DND-41 (cell line): Measurements from ENCODE around the gene MESD.
A peak's percentile ranks its signal among the peaks of the same experiment; 100 is the strongest.

Experiments used
- ATAC-seq: fragments of 200-7000 bp; cut with Tn5 transposase; 3 replicates; pipeline ENCODE4 v1.9.1; 2021; ENCODE audit warnings: low read depth; ENCODE audit not compliant: insufficient read depth
- DNase-seq: peaks from one replicate; pipeline ENCODE4 v3.0.0-alpha.2; 2020
- H2AFZ ChIP-seq: 2 replicates; pipeline ENCODE4 v1.6.0; 2012; ENCODE audit warnings: low read depth, low read length
- H3K27ac ChIP-seq: 2 replicates; pipeline ENCODE4 v1.5.1; 2012; ENCODE audit warnings: low read length, inconsistent platforms
- H3K27me3 ChIP-seq: fragments of 200-600 bp; sonication (generic); 2 replicates; pipeline ENCODE4 v1.6.0; 2012; ENCODE audit warnings: low read length, mild to moderate bottlenecking, inconsistent platforms; ENCODE audit not compliant: insufficient read depth, poor library complexity
- H3K36me3 ChIP-seq: 2 replicates; pipeline ENCODE4 v1.5.1; 2012; ENCODE audit warnings: low read length, inconsistent platforms; ENCODE audit not compliant: insufficient read depth
- H3K4me1 ChIP-seq: 2 replicates; pipeline ENCODE4 v1.5.1; 2012; ENCODE audit warnings: mild to moderate bottlenecking, low read length; ENCODE audit not compliant: insufficient read depth
- H3K4me2 ChIP-seq: 2 replicates; pipeline ENCODE4 v1.6.0; 2012; ENCODE audit warnings: mild to moderate bottlenecking, moderate library complexity, low read length, inconsistent platforms; ENCODE audit not compliant: insufficient read depth
- H3K4me3 ChIP-seq, 2 experiments: fragments of 200-600 bp in 1 of 2; shearing (Covaris generic) in 1 of 2; 2 replicates each; pipeline ENCODE4 v1.5.1; 2012 to 2016; ENCODE audit warnings: inconsistent platforms in 2 of 2, low read length in 2 of 2, mild to moderate bottlenecking in 2 of 2, low read depth in 1 of 2, moderate library complexity in 1 of 2
- H3K79me2 ChIP-seq: 2 replicates; pipeline ENCODE4 v1.6.0; 2012; ENCODE audit warnings: low read length, inconsistent platforms; ENCODE audit not compliant: insufficient read depth
- H3K9ac ChIP-seq: 2 replicates; pipeline ENCODE4 v1.6.0; 2012; ENCODE audit warnings: low read depth, mild to moderate bottlenecking, inconsistent platforms, low read length, moderate library complexity
- H3K9me3 ChIP-seq: 2 replicates; pipeline ENCODE4 v1.5.1; 2012; ENCODE audit warnings: low read length, moderate library complexity, mild to moderate bottlenecking, inconsistent platforms; ENCODE audit not compliant: insufficient read depth, severe bottlenecking
- H4K20me1 ChIP-seq: 2 replicates; pipeline ENCODE4 v1.6.0; 2012; ENCODE audit warnings: low read length; ENCODE audit not compliant: insufficient read depth
- EZH2 ChIP-seq: IDR thresholded peaks from 3 replicates; pipeline ENCODE4 v1.6.1; 2012; ENCODE audit warnings: borderline replicate concordance, low read depth, mild to moderate bottlenecking, moderate library complexity, low read length, inconsistent platforms; ENCODE audit not compliant: severe bottlenecking
- TF ChIP-seq, protein P1 (sequence below): IDR thresholded peaks from 2 replicates; pipeline ENCODE4 v1.5.1; 2012; ENCODE audit warnings: borderline replicate concordance, low read length, moderate library complexity, mild to moderate bottlenecking; ENCODE audit not compliant: poor library complexity, severe bottlenecking; ENCODE audit errors: extremely low read depth

The MESD gene

DNA sequence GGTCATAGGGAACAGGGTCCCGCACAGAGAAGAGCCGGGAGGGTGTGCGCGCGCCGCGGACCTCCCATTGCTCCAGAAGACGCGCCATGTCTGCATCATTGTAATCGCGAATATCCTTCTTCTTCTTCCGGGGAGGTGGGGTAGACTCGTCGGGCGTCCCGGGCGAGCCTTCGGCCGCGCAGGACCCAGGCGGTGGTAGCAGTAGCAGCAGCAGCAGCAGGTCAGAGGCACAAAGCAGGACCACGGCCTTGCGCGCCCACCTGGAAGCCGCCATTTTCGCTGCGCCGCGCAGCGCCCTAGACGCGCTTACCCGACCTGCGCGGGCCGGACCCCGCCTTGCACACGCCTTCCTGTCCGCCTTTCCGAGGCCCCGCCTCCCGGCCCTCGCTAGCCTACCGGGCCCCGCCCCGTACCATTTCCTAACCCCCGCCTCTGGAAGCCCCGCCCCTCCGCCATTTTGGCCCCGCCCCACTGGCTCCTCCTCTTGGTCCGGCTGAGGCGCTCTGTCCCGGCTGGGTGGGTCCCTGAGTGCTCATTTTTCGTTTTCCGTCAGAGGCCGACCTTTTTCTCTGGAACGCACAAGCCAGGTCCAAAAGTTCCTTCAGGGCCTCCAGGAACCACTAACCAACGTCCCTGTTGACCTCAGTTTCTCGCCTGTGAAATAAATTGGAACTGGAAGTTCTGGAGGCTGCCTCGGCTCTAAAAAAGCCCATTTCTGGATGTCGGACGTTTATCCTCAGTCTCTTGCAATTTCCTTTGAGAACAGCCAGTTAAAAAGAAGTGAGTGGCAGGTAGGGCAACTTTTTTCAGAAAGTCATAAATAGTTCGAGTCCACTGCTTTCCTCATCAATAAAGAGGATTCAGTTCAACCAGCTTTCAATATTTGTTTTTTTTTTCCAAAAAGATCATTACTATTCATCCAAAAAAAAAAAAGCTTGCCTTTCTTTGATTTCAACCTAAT, at the start of gene MESD:
Gene MESD, minus strand, starts transcription at position 302 of the 961 bp plus-strand sequence. Its CDS starts 28 bp downstream, at position 274.
- peak; percentile 97 for ATAC-seq
- Histone ChIP-seq H3K79me2 (peaks cover 47% of the 10 kb centered on the region), H3K4me3 (peak within 1 kb of the TSS; percentile 98), H4K20me1 (peaks cover 20% of the 10 kb centered on the region; the same call in 1 of the 2 replicates), H3K27me3 (no peaks in the 10 kb centered on the region), H3K36me3 (peaks cover 8% of the 10 kb centered on the region; the same call in 1 of the 2 replicates), H3K9ac (peak within 1 kb of the TSS; percentile 86), H3K27ac (peak within 1 kb of the TSS; percentile 96), H2AFZ (peak within 1 kb of the TSS; percentile 95), H3K9me3 (no peaks in the 10 kb centered on the region), H3K4me2 (peak within 1 kb of the TSS; percentile 93), H3K4me1 (peaks cover 41% of the 10 kb centered on the region)
- TF ChIP-seq EZH2, result no peak
- TF ChIP-seq, protein P1, sequence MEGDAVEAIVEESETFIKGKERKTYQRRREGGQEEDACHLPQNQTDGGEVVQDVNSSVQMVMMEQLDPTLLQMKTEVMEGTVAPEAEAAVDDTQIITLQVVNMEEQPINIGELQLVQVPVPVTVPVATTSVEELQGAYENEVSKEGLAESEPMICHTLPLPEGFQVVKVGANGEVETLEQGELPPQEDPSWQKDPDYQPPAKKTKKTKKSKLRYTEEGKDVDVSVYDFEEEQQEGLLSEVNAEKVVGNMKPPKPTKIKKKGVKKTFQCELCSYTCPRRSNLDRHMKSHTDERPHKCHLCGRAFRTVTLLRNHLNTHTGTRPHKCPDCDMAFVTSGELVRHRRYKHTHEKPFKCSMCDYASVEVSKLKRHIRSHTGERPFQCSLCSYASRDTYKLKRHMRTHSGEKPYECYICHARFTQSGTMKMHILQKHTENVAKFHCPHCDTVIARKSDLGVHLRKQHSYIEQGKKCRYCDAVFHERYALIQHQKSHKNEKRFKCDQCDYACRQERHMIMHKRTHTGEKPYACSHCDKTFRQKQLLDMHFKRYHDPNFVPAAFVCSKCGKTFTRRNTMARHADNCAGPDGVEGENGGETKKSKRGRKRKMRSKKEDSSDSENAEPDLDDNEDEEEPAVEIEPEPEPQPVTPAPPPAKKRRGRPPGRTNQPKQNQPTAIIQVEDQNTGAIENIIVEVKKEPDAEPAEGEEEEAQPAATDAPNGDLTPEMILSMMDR, result no peak
- peak; percentile 93 for DNase-seq

DNA sequence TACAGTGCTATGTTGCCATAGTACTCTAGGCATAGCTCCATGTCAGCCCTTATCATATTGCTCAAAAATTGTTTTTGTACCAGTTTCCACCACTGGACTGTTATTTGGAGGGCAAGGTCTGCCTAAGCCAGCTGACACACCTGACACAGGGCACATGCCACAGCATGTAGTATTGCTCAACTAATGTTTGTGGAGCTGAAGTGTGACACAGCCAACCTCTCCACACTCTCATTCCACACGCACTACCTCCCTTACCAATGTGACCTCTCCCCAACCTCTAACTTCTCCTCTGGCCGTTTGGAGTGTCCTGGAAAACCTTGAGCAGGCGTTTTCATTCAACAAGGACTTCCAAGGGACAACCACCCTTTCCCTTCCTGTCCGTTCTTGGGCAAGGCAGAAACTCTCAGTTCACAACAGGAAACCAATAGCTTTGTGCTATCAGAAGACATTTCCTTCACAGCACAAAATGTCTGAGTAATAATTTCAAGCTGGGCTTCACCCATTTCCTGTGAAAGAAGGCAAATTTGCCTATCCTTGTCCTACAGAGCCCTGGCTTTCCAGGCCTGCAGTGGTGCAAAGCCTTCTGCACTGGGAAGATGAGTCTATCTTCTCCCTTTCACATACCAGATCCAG, 49.5 kb upstream of the MESD start:
- TF ChIP-seq, protein P1, result no peak
- TF ChIP-seq EZH2, result no peak
- Histone ChIP-seq H3K27ac (no peak overlapping the region), H3K4me1 (no peaks in the 10 kb centered on the region), H4K20me1 (no peaks in the 10 kb centered on the region), H3K4me3 (no peak overlapping the region), H3K36me3 (no peaks in the 10 kb centered on the region), H3K27me3 (no peaks in the 10 kb centered on the region), H3K9ac (no peak overlapping the region), H2AFZ (0 out of 2 replicates have a peak overlapping the region, but pooled peaks have one; percentile 13), H3K9me3 (no peaks in the 10 kb centered on the region), H3K79me2 (no peaks in the 10 kb centered on the region), H3K4me2 (no peak overlapping the region)
- DNase-seq (no peak), ATAC-seq (no peak)

DNA sequence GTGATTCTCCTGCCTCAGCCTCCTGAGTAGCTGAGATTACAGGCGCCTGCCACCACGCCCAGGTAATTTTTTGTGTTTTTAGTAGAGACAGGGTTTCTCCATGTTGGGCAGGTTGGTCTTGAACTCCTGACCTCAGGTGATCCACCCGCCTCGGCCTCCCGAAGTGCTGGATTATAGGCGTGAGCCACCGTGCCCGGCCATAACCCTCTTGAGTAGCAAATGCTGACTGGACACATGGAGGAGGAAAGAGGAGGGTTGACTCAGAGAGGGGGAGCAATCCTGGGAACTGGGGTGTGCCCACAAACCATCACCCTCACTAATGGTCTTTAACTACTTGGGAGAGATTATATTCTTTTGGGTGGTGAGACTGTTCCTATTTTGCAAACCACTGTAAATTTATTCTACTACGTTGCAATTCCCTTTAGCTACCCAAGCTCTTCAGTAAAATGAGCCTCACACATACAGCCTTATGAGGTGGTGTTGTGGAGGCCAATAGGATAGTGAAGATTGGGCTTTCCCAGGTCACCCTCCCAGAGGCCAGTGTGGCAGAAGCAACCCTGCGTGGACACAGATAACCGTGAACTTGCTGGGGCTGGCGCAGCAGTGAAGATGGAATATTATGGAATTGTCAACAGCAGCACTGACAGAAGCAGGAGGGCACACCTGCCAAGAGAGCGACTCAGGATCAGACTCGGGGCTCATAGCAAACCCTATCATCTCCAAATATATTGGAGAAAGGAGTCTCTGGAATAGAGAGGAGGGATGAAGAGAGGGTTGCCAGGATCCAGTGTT, 48.5 kb upstream of the MESD start:
- Histone ChIP-seq H3K27me3 (no peaks in the 10 kb centered on the region), H3K9me3 (no peaks in the 10 kb centered on the region), H2AFZ (no peak overlapping the region), H3K4me3 (no peak overlapping the region), H4K20me1 (no peaks in the 10 kb centered on the region), H3K27ac (no peak overlapping the region), H3K36me3 (no peaks in the 10 kb centered on the region), H3K4me2 (no peak overlapping the region), H3K4me1 (no peaks in the 10 kb centered on the region), H3K79me2 (no peaks in the 10 kb centered on the region), H3K9ac (no peak overlapping the region)
- ATAC-seq (no peak), DNase-seq (no peak)
- no peak for TF ChIP-seq EZH2
- TF ChIP-seq, protein P1, result no peak
